Lower lobe of right lung (tissue), 2 donors: Measurements from ENCODE around the gene EMID1. TPM values are rescaled to one million over a fixed set of nuclear protein-coding genes. Genes with fewer than 3 reads are reported as not detected.

Source experiments
- ATAC-seq, 2 donors: fragments of 200-7000 bp; cut with Tn5 transposase; one replicate each; pipeline ENCODE4 v1.9.1; 2020 to 2022; ENCODE audit warnings: mild to moderate bottlenecking in 2 of 2, moderate library complexity in 2 of 2
- DNase-seq: peaks from one replicate; pipeline ENCODE4 v3.0.0-alpha.2; 2020
- H3K27ac ChIP-seq: fragments of 200-600 bp; one replicate; pipeline ENCODE4 v1.8.0; 2022
- H3K27me3 ChIP-seq: fragments of 200-600 bp; one replicate; pipeline ENCODE4 v1.8.0; 2022; ENCODE audit warnings: low read depth
- H3K36me3 ChIP-seq: fragments of 200-600 bp; one replicate; pipeline ENCODE4 v1.8.0; 2022; ENCODE audit warnings: mild to moderate bottlenecking
- H3K4me1 ChIP-seq: fragments of 200-600 bp; one replicate; pipeline ENCODE4 v1.8.0; 2022
- H3K4me3 ChIP-seq: fragments of 200-600 bp; one replicate; pipeline ENCODE4 v1.8.0; 2022; ENCODE audit warnings: mild to moderate bottlenecking
- H3K9me3 ChIP-seq: fragments of 200-600 bp; one replicate; pipeline ENCODE4 v1.8.0; 2022
- intact Hi-C: fragments of 100-400 bp; cut with DNase I; formaldehyde crosslinking; loops from one replicate; pipeline ENCODE4 v1.11.0; 2022
- total RNA-seq: library from RNA; stranded (reverse); fragmentation: NEBNext Ultra II Directional; extraction: Animal tissue kit (Norgen Biotek cat#: 25700); gene quantifications from one replicate; pipeline ENCODE4 v1.2.1, GENCODE V29; 2021
- TF ChIP-seq, protein P1 (sequence below): fragments of 200-600 bp; IDR thresholded peaks from one replicate; pipeline ENCODE4 v1.8.0; 2022; ENCODE audit warnings: antibody characterized with exemption, mild to moderate bottlenecking
- donor health status: DM: no; HTN: yes; CAD: no; lungs with severe emphysema.

Gene EMID1
- total RNA-seq, 1 donor from 2014 or later = 8.2 TPM

DNA sequence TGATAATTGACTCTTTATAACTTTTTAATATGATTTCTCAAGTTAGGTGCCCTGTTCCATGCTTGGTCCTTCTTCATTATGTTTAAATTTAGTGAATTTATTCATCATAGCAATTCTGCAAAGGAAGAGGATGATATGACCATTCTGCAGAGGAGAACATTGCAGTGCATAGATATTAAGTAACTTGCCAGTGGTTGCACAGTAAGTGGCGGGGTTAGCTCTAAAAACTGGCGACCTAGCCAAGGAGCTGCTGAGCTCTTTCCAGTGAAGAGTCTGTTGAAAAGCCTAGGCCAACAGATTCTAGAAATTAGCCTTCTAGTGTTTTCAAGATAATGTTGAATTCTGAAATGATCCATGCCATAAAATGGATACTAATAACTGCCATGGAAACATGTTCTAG is 66.9 kb downstream of the EMID1 start:
- DNase-seq (no peak), ATAC-seq (no peak)
- H3K27ac ChIP-seq = no peak overlapping the region
- intact Hi-C loops = no loop called here
- peaks cover 71% of the 10 kb centered on the region for H3K4me1 ChIP-seq
- TF ChIP-seq, protein P1, sequence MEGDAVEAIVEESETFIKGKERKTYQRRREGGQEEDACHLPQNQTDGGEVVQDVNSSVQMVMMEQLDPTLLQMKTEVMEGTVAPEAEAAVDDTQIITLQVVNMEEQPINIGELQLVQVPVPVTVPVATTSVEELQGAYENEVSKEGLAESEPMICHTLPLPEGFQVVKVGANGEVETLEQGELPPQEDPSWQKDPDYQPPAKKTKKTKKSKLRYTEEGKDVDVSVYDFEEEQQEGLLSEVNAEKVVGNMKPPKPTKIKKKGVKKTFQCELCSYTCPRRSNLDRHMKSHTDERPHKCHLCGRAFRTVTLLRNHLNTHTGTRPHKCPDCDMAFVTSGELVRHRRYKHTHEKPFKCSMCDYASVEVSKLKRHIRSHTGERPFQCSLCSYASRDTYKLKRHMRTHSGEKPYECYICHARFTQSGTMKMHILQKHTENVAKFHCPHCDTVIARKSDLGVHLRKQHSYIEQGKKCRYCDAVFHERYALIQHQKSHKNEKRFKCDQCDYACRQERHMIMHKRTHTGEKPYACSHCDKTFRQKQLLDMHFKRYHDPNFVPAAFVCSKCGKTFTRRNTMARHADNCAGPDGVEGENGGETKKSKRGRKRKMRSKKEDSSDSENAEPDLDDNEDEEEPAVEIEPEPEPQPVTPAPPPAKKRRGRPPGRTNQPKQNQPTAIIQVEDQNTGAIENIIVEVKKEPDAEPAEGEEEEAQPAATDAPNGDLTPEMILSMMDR = no peak
- H3K36me3 ChIP-seq = peaks cover 58% of the 10 kb centered on the region
- H3K27me3 ChIP-seq = no peaks in the 10 kb centered on the region
- no peaks in the 10 kb centered on the region for H3K9me3 ChIP-seq
- no peak overlapping the region for H3K4me3 ChIP-seq

DNA sequence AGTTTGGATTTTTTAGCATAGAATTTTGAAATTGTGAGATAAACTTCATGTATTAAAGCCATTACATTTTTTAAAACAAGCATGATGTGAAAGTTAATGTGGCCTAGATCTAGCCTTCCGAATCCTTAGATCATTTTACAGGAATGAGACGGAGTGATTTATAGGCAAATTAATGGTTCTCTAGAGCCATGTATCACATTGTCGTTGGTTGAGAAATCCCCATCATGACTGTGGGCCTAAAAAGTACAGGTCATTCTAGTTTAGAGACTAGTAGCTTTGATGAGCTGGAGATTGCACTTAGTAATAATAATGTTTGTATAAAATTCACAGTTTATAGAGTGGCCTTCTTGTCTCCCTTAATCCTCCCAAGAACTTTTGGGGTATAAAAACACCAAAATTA is 69.5 kb downstream of the EMID1 start:
- intact Hi-C loops = no loop called here
- Histone ChIP-seq H3K4me1 (peaks cover 64% of the 10 kb centered on the region), H3K4me3 (no peak overlapping the region), H3K27ac (no peak overlapping the region), H3K9me3 (no peaks in the 10 kb centered on the region), H3K36me3 (peaks cover 83% of the 10 kb centered on the region), H3K27me3 (no peaks in the 10 kb centered on the region)
- TF ChIP-seq, protein P1 = no peak
- ATAC-seq (no peak), DNase-seq (no peak)

DNA sequence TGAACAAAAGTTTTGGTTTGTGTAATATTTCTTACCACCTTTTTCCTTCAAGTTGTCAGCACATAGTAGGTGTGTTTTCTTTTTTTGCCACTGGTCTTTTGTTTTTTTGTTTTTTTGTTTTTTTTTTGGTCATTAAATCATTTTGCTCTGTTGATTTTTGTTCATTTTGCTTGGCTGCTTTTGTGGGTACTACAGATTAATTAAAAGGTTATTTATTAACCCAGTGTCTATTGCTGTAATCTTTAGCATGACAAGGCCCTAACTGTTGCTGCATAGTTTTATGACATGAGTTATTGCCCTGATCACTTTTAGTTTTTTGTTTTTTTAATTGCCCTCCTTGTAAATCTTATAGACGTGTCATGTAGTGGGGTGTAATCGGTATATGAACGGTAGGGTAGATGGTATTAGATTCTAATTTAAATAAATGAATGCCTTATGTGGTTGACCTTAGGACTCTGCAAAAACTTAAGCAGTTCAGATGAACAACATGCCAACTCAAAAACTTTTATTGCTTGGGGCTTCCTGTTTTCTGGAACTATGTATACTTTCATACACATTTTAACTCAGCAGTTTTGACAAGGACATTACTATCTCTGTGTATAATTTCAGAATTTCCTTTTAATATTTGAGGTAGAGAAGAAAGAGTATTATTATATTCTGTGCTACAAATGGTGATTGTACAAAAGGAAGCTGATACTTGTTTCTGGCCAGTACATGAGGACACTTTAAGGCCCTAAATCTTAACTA is 70.3 kb downstream of the EMID1 start:
- Histone ChIP-seq H3K36me3 (peaks cover 91% of the 10 kb centered on the region), H3K27ac (no peak overlapping the region), H3K4me1 (peaks cover 55% of the 10 kb centered on the region), H3K27me3 (no peaks in the 10 kb centered on the region), H3K9me3 (no peaks in the 10 kb centered on the region), H3K4me3 (no peak overlapping the region)
- DNase-seq (no peak), ATAC-seq (no peak)
- TF ChIP-seq, protein P1 = no peak
- intact Hi-C loops = no loop called here

DNA sequence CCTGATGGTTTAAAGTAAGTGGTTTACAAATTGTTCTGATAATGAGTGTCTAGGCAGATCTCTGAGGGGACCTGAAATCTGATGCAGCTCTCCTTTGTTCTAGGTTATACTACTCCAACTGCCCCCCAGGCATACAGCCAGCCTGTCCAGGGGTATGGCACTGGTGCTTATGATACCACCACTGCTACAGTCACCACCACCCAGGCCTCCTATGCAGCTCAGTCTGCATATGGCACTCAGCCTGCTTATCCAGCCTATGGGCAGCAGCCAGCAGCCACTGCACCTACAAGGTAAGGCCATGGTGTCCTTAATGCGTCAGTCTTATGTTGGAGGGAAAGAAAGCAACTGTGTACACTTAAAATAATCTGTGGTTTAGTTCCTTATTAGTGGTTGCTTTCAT is 72.2 kb downstream of the EMID1 start:
- TF ChIP-seq, protein P1 = no peak
- Histone ChIP-seq H3K36me3 (peaks cover 100% of the 10 kb centered on the region), H3K4me3 (no peak overlapping the region), H3K27ac (no peak overlapping the region), H3K9me3 (no peaks in the 10 kb centered on the region), H3K4me1 (peaks cover 37% of the 10 kb centered on the region), H3K27me3 (no peaks in the 10 kb centered on the region)
- DNase-seq (no peak), ATAC-seq (peak in 1 of 2 donors; percentile 35)
- intact Hi-C loops = no loop called here

DNA sequence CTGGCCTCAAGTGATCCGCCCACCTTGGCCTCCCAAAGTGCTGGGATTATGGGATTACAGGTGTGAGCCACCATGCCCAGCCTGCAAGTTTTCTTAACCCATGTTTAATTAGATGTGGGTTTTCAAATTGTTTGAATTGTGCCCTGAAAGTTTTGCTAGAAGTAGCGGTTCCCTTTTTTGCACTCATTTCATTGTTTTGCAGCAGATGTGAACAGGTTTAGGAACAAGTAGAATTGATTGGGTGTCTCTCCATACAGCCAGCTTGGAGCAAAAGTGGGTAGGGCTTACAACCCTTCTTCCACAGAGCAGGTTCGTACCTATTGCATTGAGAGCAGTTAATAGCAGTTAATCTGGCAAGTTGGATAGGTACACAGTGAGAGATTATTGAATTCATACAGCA is 78.5 kb downstream of the EMID1 start:
- Histone ChIP-seq H3K27me3 (no peaks in the 10 kb centered on the region), H3K36me3 (peaks cover 100% of the 10 kb centered on the region), H3K27ac (no peak overlapping the region), H3K9me3 (no peaks in the 10 kb centered on the region), H3K4me1 (no peaks in the 10 kb centered on the region), H3K4me3 (no peak overlapping the region)
- no peak for DNase-seq
- TF ChIP-seq, protein P1 = no peak
- intact Hi-C loops = no loop called here
- no peak for ATAC-seq
